Hepatocyte (in vitro differentiated cells): ENCODE results near the gene FAM120A.

Source experiments
- EZH2 ChIP-seq: fragments of 200-600 bp; sonication (generic); IDR thresholded peaks from 2 replicates; pipeline ENCODE4 v1.6.1; 2016; ENCODE audit warnings: antibody characterized with exemption, mild to moderate bottlenecking, borderline replicate concordance
- TF ChIP-seq, protein P1 (sequence below): fragments of 200-600 bp; sonication (generic); IDR thresholded peaks from 2 replicates; pipeline ENCODE4 v1.5.1; 2016; ENCODE audit warnings: antibody characterized with exemption, mild to moderate bottlenecking; ENCODE audit not compliant: poor library complexity

DNA sequence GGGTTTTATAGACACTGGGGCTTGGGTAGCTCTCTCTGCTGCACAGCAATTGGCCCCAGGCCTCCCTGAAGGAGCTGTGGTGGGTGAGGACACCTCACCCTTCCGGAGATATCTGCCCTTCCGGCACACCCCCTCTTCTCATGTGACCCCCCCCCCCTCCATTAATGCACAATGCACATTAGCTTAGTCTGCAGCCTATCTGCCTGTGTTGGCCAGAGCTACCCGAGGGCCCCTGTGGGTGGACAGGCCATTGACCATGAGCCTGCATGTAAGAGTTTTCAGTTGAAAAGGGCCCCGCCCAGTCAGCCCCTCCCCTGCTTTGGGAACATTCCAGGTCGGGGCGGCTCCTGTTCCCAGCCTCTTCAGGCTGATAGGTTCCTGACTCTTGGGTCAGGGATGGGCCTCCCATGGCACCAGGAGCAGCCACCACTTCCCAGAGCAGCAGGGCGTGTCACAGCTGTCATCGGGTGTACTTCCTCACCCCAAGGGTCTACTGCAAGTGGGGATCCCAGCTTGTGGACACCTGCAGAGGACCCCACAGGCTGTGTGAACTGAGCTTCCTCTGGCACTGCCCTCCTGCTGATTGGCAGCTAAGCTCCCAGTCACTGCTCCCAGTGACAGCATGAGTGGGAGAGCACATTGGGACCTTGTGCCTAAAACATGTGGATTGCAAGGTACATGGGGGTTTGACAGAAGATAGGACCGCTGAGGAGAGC, 142.7 kb downstream of the FAM120A start:
- TF ChIP-seq, protein P1, sequence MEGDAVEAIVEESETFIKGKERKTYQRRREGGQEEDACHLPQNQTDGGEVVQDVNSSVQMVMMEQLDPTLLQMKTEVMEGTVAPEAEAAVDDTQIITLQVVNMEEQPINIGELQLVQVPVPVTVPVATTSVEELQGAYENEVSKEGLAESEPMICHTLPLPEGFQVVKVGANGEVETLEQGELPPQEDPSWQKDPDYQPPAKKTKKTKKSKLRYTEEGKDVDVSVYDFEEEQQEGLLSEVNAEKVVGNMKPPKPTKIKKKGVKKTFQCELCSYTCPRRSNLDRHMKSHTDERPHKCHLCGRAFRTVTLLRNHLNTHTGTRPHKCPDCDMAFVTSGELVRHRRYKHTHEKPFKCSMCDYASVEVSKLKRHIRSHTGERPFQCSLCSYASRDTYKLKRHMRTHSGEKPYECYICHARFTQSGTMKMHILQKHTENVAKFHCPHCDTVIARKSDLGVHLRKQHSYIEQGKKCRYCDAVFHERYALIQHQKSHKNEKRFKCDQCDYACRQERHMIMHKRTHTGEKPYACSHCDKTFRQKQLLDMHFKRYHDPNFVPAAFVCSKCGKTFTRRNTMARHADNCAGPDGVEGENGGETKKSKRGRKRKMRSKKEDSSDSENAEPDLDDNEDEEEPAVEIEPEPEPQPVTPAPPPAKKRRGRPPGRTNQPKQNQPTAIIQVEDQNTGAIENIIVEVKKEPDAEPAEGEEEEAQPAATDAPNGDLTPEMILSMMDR = no peak
- no peak for TF ChIP-seq EZH2
